Activated naive CD8-positive, alpha-beta T cell (primary cell): ENCODE results near the gene EYS.

Source experiments
- H3K27ac Mint-ChIP-seq: one replicate; pipeline ENCODE4 v1.8.0; 2021; ENCODE audit warnings: mixed read lengths
- H3K27me3 Mint-ChIP-seq: one replicate; pipeline ENCODE4 v1.8.0; 2021; ENCODE audit warnings: mixed read lengths
- H3K36me3 Mint-ChIP-seq: one replicate; pipeline ENCODE4 v1.8.0; 2021; ENCODE audit warnings: mixed read lengths
- H3K4me1 Mint-ChIP-seq: one replicate; pipeline ENCODE4 v1.8.0; 2021; ENCODE audit warnings: low read depth, mixed read lengths
- H3K4me3 Mint-ChIP-seq: one replicate; pipeline ENCODE4 v1.8.0; 2021; ENCODE audit warnings: mild to moderate bottlenecking, mixed read lengths
- H3K9me3 Mint-ChIP-seq: one replicate; pipeline ENCODE4 v1.8.0; 2021; ENCODE audit warnings: low read depth, mixed read lengths

The EYS gene

GRCh38 chr6:64301307-64302236, 1405.5 kb downstream of the EYS start:
- Mint-ChIP-seq H3K4me3 (no peak overlapping the region), H3K27me3 (no peaks in the 10 kb centered on the region), H3K36me3 (no peaks in the 10 kb centered on the region), H3K4me1 (no peaks in the 10 kb centered on the region), H3K27ac (no peak overlapping the region), H3K9me3 (peaks cover 8% of the 10 kb centered on the region)

- H3K4me3 Mint-ChIP-seq: no peak overlapping the region
- no peaks in the 10 kb centered on the region for H3K36me3 Mint-ChIP-seq
- H3K9me3 Mint-ChIP-seq: peaks cover 7% of the 10 kb centered on the region
- no peak overlapping the region for H3K27ac Mint-ChIP-seq
- no peaks in the 10 kb centered on the region for H3K4me1 Mint-ChIP-seq
- no peaks in the 10 kb centered on the region for H3K27me3 Mint-ChIP-seq
These were observed 1407.8 kb downstream of the EYS start for GRCh38 chr6:64299176-64299575.

GRCh38 chr6:64294034-64294433, 1413.0 kb downstream of the EYS start:
- Mint-ChIP-seq H3K27ac (no peak overlapping the region), H3K36me3 (no peaks in the 10 kb centered on the region), H3K9me3 (peaks cover 7% of the 10 kb centered on the region), H3K4me1 (no peaks in the 10 kb centered on the region), H3K4me3 (no peak overlapping the region), H3K27me3 (no peaks in the 10 kb centered on the region)

- Mint-ChIP-seq H3K4me3 (no peak overlapping the region), H3K27ac (no peak overlapping the region), H3K9me3 (peaks cover 7% of the 10 kb centered on the region), H3K27me3 (no peaks in the 10 kb centered on the region), H3K4me1 (no peaks in the 10 kb centered on the region), H3K36me3 (no peaks in the 10 kb centered on the region)
These were observed 1413.7 kb downstream of the EYS start for GRCh38 chr6:64293298-64293697.

GRCh38 chr6:64290867-64291266, 1416.2 kb downstream of the EYS start:
- Mint-ChIP-seq H3K27me3 (no peaks in the 10 kb centered on the region), H3K27ac (no peak overlapping the region)

GRCh38 chr6:64289931-64290330, 1417.1 kb downstream of the EYS start:
- no peak overlapping the region for H3K27ac Mint-ChIP-seq
- no peaks in the 10 kb centered on the region for H3K36me3 Mint-ChIP-seq
- H3K27me3 Mint-ChIP-seq: no peaks in the 10 kb centered on the region
- no peak overlapping the region for H3K4me3 Mint-ChIP-seq
- no peaks in the 10 kb centered on the region for H3K4me1 Mint-ChIP-seq
- H3K9me3 Mint-ChIP-seq: peaks cover 11% of the 10 kb centered on the region

More at GRCh38 chr6:64290867-64291266, 1416.2 kb downstream of the EYS start:
- no peaks in the 10 kb centered on the region for H3K36me3 Mint-ChIP-seq
- H3K4me3 Mint-ChIP-seq: no peak overlapping the region
- peaks cover 7% of the 10 kb centered on the region for H3K9me3 Mint-ChIP-seq
- H3K4me1 Mint-ChIP-seq: no peaks in the 10 kb centered on the region

GRCh38 chr6:64288351-64288750, 1418.7 kb downstream of the EYS start:
- H3K9me3 Mint-ChIP-seq: peaks cover 11% of the 10 kb centered on the region

GRCh38 chr6:64281167-64281566, 1425.9 kb downstream of the EYS start:
- H3K27me3 Mint-ChIP-seq: no peaks in the 10 kb centered on the region
- peaks cover 10% of the 10 kb centered on the region for H3K9me3 Mint-ChIP-seq
- no peaks in the 10 kb centered on the region for H3K4me1 Mint-ChIP-seq
- no peak overlapping the region for H3K27ac Mint-ChIP-seq
- no peak overlapping the region for H3K4me3 Mint-ChIP-seq
- H3K36me3 Mint-ChIP-seq: no peaks in the 10 kb centered on the region

More at GRCh38 chr6:64288351-64288750, 1418.7 kb downstream of the EYS start:
- no peaks in the 10 kb centered on the region for H3K4me1 Mint-ChIP-seq
- no peaks in the 10 kb centered on the region for H3K36me3 Mint-ChIP-seq
- H3K27me3 Mint-ChIP-seq: no peaks in the 10 kb centered on the region
- H3K27ac Mint-ChIP-seq: no peak overlapping the region
- no peak overlapping the region for H3K4me3 Mint-ChIP-seq

- H3K27ac Mint-ChIP-seq: no peak overlapping the region
- H3K27me3 Mint-ChIP-seq: no peaks in the 10 kb centered on the region
- H3K9me3 Mint-ChIP-seq: peaks cover 10% of the 10 kb centered on the region
- no peak overlapping the region for H3K4me3 Mint-ChIP-seq
- no peaks in the 10 kb centered on the region for H3K4me1 Mint-ChIP-seq
- H3K36me3 Mint-ChIP-seq: no peaks in the 10 kb centered on the region
These were observed 1426.5 kb downstream of the EYS start for GRCh38 chr6:64280569-64280968.

GRCh38 chr6:64270083-64270482, 1436.9 kb downstream of the EYS start:
- H3K4me3 Mint-ChIP-seq: no peak overlapping the region
- no peaks in the 10 kb centered on the region for H3K36me3 Mint-ChIP-seq
- H3K9me3 Mint-ChIP-seq: no peaks in the 10 kb centered on the region
- no peaks in the 10 kb centered on the region for H3K4me1 Mint-ChIP-seq
- H3K27ac Mint-ChIP-seq: no peak overlapping the region
- H3K27me3 Mint-ChIP-seq: no peaks in the 10 kb centered on the region

GRCh38 chr6:64266351-64266821, 1440.6 kb downstream of the EYS start:
- Mint-ChIP-seq H3K4me3 (no peak overlapping the region), H3K27ac (no peak overlapping the region), H3K36me3 (no peaks in the 10 kb centered on the region), H3K4me1 (no peaks in the 10 kb centered on the region), H3K27me3 (no peaks in the 10 kb centered on the region), H3K9me3 (no peaks in the 10 kb centered on the region)

GRCh38 chr6:64263778-64264177, 1443.2 kb downstream of the EYS start:
- Mint-ChIP-seq H3K4me3 (no peak overlapping the region), H3K27ac (no peak overlapping the region), H3K36me3 (no peaks in the 10 kb centered on the region), H3K27me3 (no peaks in the 10 kb centered on the region), H3K9me3 (no peaks in the 10 kb centered on the region), H3K4me1 (no peaks in the 10 kb centered on the region)

GRCh38 chr6:64259372-64259771, 1447.7 kb downstream of the EYS start:
- H3K4me3 Mint-ChIP-seq: no peak overlapping the region
- no peak overlapping the region for H3K27ac Mint-ChIP-seq
- no peaks in the 10 kb centered on the region for H3K27me3 Mint-ChIP-seq
- no peaks in the 10 kb centered on the region for H3K36me3 Mint-ChIP-seq
- H3K9me3 Mint-ChIP-seq: no peaks in the 10 kb centered on the region
- no peaks in the 10 kb centered on the region for H3K4me1 Mint-ChIP-seq

GRCh38 chr6:64258752-64259151, 1448.3 kb downstream of the EYS start:
- H3K4me1 Mint-ChIP-seq: no peaks in the 10 kb centered on the region
- H3K27ac Mint-ChIP-seq: no peak overlapping the region
- H3K9me3 Mint-ChIP-seq: no peaks in the 10 kb centered on the region
- no peaks in the 10 kb centered on the region for H3K27me3 Mint-ChIP-seq
- no peak overlapping the region for H3K4me3 Mint-ChIP-seq
- no peaks in the 10 kb centered on the region for H3K36me3 Mint-ChIP-seq

GRCh38 chr6:64258302-64258701, 1448.7 kb downstream of the EYS start:
- H3K36me3 Mint-ChIP-seq: no peaks in the 10 kb centered on the region
- H3K27ac Mint-ChIP-seq: no peak overlapping the region
- no peaks in the 10 kb centered on the region for H3K9me3 Mint-ChIP-seq
- no peaks in the 10 kb centered on the region for H3K27me3 Mint-ChIP-seq
- no peak overlapping the region for H3K4me3 Mint-ChIP-seq
- no peaks in the 10 kb centered on the region for H3K4me1 Mint-ChIP-seq

GRCh38 chr6:64257586-64257985, 1449.4 kb downstream of the EYS start:
- no peak overlapping the region for H3K27ac Mint-ChIP-seq
- H3K4me1 Mint-ChIP-seq: no peaks in the 10 kb centered on the region
- H3K27me3 Mint-ChIP-seq: no peaks in the 10 kb centered on the region
- no peaks in the 10 kb centered on the region for H3K9me3 Mint-ChIP-seq
- no peak overlapping the region for H3K4me3 Mint-ChIP-seq
- H3K36me3 Mint-ChIP-seq: no peaks in the 10 kb centered on the region
